Mammary epithelial cell (primary cell): ENCODE measurements around the gene SNAP25.

Source experiments
- EZH2 ChIP-seq: IDR thresholded peaks from 2 replicates; pipeline ENCODE4 v1.6.1; 2012; ENCODE audit warnings: low read length, inconsistent platforms, borderline replicate concordance
- TF ChIP-seq, protein P1 (sequence below), 2 donors: IDR thresholded peaks in 1 of 2; conservative IDR thresholded peaks in 1 of 2; 2 replicates each; pipeline ENCODE4 v1.5.1; 2011 to 2012; ENCODE audit warnings: inconsistent platforms in 2 of 2, low read length in 2 of 2, mild to moderate bottlenecking in 2 of 2, control low read depth in 1 of 2, low read depth in 1 of 2; ENCODE audit not compliant: insufficient read depth in 1 of 2; ENCODE audit errors: extremely low read depth in 1 of 2

DNA sequence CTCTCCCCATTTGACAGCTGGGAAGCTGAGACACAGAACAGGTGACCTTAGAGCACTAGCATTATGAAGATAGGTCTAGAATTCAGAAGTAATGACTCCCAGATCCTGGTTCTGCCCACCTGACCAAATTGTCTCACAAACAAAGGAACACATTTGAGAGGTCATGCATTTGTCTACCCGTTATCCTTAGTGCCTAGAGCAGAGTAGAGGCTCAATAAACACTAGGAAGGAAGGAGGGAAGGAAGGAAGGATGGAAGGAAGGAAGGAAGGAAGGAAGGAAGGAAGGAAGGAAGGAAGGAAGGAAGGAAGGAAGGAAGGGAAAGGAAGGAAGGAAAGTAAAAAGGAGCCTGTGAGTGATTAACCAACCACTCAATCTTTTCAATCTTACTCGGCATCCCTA, 63.3 kb downstream of the SNAP25 start:
- TF ChIP-seq, protein P1, sequence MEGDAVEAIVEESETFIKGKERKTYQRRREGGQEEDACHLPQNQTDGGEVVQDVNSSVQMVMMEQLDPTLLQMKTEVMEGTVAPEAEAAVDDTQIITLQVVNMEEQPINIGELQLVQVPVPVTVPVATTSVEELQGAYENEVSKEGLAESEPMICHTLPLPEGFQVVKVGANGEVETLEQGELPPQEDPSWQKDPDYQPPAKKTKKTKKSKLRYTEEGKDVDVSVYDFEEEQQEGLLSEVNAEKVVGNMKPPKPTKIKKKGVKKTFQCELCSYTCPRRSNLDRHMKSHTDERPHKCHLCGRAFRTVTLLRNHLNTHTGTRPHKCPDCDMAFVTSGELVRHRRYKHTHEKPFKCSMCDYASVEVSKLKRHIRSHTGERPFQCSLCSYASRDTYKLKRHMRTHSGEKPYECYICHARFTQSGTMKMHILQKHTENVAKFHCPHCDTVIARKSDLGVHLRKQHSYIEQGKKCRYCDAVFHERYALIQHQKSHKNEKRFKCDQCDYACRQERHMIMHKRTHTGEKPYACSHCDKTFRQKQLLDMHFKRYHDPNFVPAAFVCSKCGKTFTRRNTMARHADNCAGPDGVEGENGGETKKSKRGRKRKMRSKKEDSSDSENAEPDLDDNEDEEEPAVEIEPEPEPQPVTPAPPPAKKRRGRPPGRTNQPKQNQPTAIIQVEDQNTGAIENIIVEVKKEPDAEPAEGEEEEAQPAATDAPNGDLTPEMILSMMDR (conservative IDR thresholded peaks at IDR 0.05 in 1 of 2, IDR thresholded peaks at IDR 0.05 in 1 of 2; ENCODE audit: extremely low read depth in 1 of 2, insufficient read depth in 1 of 2, low read depth in 1 of 2, low read length in 2 of 2), result no peak
- no peak for TF ChIP-seq EZH2
